ENCODE measurements around the gene PHAF1. TPM values are rescaled to one million over a fixed set of nuclear protein-coding genes. Genes with fewer than 3 reads are reported as not detected.

The PHAF1 gene
- total RNA-seq, 4 donors from 2014 or later, result 23.3 to 63.4 (median 48.9) TPM

- in situ Hi-C loops (cut with MboI; ENCODE audit: low sequenced_read_pairs in 4 of 4) (no loop called here), intact Hi-C loops (cut with DNase I; ENCODE audit: low total_unique reads) (loop anchor here (5.0 kb wide), 1 partner anchor 71 kb away; no protein-coding TSS in a partner anchor)
- Histone ChIP-seq H3K27me3 (no peaks in the 10 kb centered on the region), H3K4me3 (peak overlapping the region; percentile 54 to 78 (median 66)), H3K27ac (peak overlapping the region; percentile 94 to 100 (median 96)), H3K9me3 (no peaks in the 10 kb centered on the region), H3K4me1 (peaks cover 51 to 56% of the 10 kb centered on the region in 2 donors), H3K36me3 (no peaks in the 10 kb centered on the region)
- ATAC-seq (peak; percentile 21 to 34), DNase-seq (peak in 1 of 2 donors; percentile 61)
- TF ChIP-seq POLR2A (IDR thresholded peaks at IDR 0.05) (peak in 1 of 2 donors; percentile 65), CTCF (IDR thresholded peaks at IDR 0.05 in 4 of 5, conservative IDR thresholded peaks at IDR 0.05 in 1 of 5) (no peak)
Measured at GRCh38 chr16:67170949-67171649, 61.4 kb downstream of the PHAF1 start.

DNA sequence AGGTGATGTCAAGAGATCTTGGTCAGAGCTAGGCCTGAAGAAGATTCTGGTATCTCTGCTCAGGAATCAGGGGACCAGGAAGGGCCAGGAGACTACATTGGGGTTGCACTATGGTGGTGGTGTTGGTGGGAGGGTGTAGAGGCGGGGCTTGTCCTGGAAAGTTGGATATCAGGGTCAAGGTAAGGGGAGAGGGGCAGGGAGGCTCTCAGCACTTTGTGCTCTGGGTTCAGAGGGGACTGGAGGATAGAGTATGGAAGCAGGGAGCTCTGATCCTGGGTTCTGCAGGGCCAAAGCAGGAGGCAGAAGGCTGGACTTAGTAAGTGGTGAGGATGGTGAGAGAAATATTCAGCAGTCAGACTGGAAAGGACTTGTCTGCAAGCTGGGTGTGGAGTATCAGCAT lies 63.6 kb downstream of the PHAF1 start:
- in situ Hi-C loops (cut with MboI; ENCODE audit: low sequenced_read_pairs in 4 of 4) (no loop called here), intact Hi-C loops (cut with DNase I; ENCODE audit: low total_unique reads) (loop anchor here (5.0 kb wide), 1 partner anchor 69 kb away; no protein-coding TSS in a partner anchor)
- Histone ChIP-seq H3K27ac (peak overlapping the region; percentile 94 to 100 (median 96)), H3K27me3 (no peaks in the 10 kb centered on the region), H3K36me3 (no peaks in the 10 kb centered on the region), H3K4me3 (peak overlapping the region; percentile 61 to 67 (median 65)), H3K9me3 (no peaks in the 10 kb centered on the region), H3K4me1 (peaks cover 57 to 67% of the 10 kb centered on the region in 2 donors)
- ATAC-seq, result peak in 1 of 2 donors; percentile 3
- TF ChIP-seq CTCF (IDR thresholded peaks at IDR 0.05 in 4 of 5, conservative IDR thresholded peaks at IDR 0.05 in 1 of 5) (no peak), POLR2A (IDR thresholded peaks at IDR 0.05) (no peak)
- no peak for DNase-seq

DNA sequence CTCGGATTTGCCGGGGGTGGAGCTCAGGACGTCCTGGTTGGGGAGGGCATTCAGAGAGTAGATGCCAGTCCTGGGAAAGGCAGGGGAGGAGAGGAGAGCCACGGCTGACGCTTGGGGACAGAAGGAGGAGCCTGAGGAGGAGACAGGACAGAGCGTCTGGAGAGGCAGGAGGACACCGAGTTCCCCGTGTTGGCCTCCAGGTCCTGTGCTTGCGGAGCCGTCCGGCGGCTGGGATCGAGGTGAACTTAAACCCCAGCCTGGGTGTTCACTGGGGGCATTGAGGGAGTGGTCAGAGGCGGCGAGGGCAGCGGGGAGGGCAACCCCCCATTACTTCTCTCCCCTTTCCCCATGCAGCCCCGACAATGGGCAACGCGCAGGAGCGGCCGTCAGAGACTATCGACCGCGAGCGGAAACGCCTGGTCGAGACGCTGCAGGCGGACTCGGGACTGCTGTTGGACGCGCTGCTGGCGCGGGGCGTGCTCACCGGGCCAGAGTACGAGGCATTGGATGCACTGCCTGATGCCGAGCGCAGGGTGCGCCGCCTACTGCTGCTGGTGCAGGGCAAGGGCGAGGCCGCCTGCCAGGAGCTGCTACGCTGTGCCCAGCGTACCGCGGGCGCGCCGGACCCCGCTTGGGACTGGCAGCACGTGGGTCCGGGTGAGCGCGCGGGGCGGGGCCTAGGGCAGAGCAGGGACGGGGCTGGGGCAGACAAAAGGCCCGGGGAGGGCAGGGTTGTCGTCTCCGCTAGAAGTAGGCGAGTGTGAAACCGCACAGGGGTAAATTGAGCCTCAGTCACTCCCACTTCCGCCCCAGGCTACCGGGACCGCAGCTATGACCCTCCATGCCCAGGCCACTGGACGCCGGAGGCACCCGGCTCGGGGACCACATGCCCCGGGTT lies 64.3 kb downstream of the PHAF1 start:
- Histone ChIP-seq H3K36me3 (no peaks in the 10 kb centered on the region), H3K9me3 (no peaks in the 10 kb centered on the region), H3K4me3 (peak overlapping the region; percentile 61 to 67 (median 65)), H3K27ac (peak overlapping the region; percentile 94 to 100 (median 96)), H3K4me1 (peaks cover 52 to 70% of the 10 kb centered on the region in 2 donors), H3K27me3 (no peaks in the 10 kb centered on the region)
- ATAC-seq (peak; percentile 56 to 65), DNase-seq (peak; percentile 89 to 96)
- intact Hi-C loops (cut with DNase I; ENCODE audit: low total_unique reads) (loop anchor here (5.0 kb wide), 1 partner anchor 68 kb away; no protein-coding TSS in a partner anchor), in situ Hi-C loops (cut with MboI; ENCODE audit: low sequenced_read_pairs in 4 of 4) (no loop called here)
- peak; percentile 9 to 55 (median 30) for TF ChIP-seq CTCF (IDR thresholded peaks at IDR 0.05 in 4 of 5, conservative IDR thresholded peaks at IDR 0.05 in 1 of 5)
- TF ChIP-seq POLR2A (IDR thresholded peaks at IDR 0.05), result peak; percentile 78 to 88

DNA sequence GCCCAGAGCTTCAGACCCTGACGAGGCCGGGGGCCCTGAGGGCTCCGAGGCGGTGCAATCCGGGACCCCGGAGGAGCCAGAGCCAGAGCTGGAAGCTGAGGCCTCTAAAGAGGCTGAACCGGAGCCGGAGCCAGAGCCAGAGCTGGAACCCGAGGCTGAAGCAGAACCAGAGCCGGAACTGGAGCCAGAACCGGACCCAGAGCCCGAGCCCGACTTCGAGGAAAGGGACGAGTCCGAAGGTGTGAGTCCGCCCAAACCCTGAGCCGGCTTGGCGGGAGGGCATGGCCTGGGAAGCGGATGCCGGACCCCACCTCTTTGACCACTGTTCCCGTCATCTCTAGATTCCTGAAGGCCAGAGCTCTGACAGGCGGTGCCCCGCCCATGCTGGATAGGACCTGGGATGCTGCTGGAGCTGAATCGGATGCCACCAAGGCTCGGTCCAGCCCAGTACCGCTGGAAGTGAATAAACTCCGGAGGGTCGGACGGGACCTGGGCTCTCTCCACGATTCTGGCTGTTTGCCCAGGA lies 65.0 kb downstream of the PHAF1 start:
- H3K4me3 ChIP-seq, result peak overlapping the region; percentile 61 to 67 (median 65)
- no peaks in the 10 kb centered on the region for H3K27me3 ChIP-seq
- H3K27ac ChIP-seq, result peak overlapping the region; percentile 94 to 100 (median 96)
- no peak for DNase-seq
- no peak for ATAC-seq
- in situ Hi-C loops (cut with MboI; ENCODE audit: low sequenced_read_pairs in 4 of 4), result no loop called here
- TF ChIP-seq POLR2A (IDR thresholded peaks at IDR 0.05) (no peak), CTCF (IDR thresholded peaks at IDR 0.05 in 4 of 5, conservative IDR thresholded peaks at IDR 0.05 in 1 of 5) (no peak)
- intact Hi-C loops (cut with DNase I; ENCODE audit: low total_unique reads), result loop anchor here (5.0 kb wide), 1 partner anchor 68 kb away; no protein-coding TSS in a partner anchor
- H3K4me1 ChIP-seq, result peaks cover 46 to 63% of the 10 kb centered on the region in 2 donors
- no peaks in the 10 kb centered on the region for H3K9me3 ChIP-seq
- H3K36me3 ChIP-seq, result no peaks in the 10 kb centered on the region

All from gastrocnemius medialis (tissue), 4 donors.